Liver (tissue), 9 donors: ENCODE results near the gene MXRA8. TPM values are rescaled to one million over a fixed set of nuclear protein-coding genes. Genes with fewer than 3 reads are reported as not detected.

Source experiments
- DNase-seq: peaks from one replicate; pipeline ENCODE4 v3.0.0-alpha.2; 2017; ENCODE audit warnings: low spot score
- H3K27ac ChIP-seq, 2 donors: one replicate each; pipeline ENCODE4 v1.7.0; 2013; ENCODE audit warnings: inconsistent platforms in 2 of 2, low read length in 2 of 2, control low read depth in 1 of 2, low read depth in 1 of 2, mild to moderate bottlenecking in 1 of 2
- H3K27me3 ChIP-seq, 4 donors: one replicate each; pipeline versions ENCODE4 v1.6.1 to v1.7.0; 2013; ENCODE audit warnings: low read length in 3 of 4, inconsistent platforms in 1 of 4, mild to moderate bottlenecking in 1 of 4, moderate library complexity in 1 of 4; ENCODE audit not compliant: control insufficient read depth in 4 of 4, insufficient read depth in 4 of 4
- H3K36me3 ChIP-seq, 4 donors: one replicate each; pipeline versions ENCODE4 v1.6.1 to v1.7.0; 2013; ENCODE audit warnings: low read length in 3 of 4, mild to moderate bottlenecking in 3 of 4, low read depth in 1 of 4, moderate library complexity in 1 of 4; ENCODE audit not compliant: control insufficient read depth in 4 of 4, insufficient read depth in 3 of 4
- H3K4me1 ChIP-seq, 4 donors: one replicate each; pipeline versions ENCODE4 v1.6.1 to v1.7.0; 2013; ENCODE audit warnings: low read length in 3 of 4, mild to moderate bottlenecking in 3 of 4, moderate library complexity in 1 of 4; ENCODE audit not compliant: control insufficient read depth in 4 of 4, insufficient read depth in 4 of 4
- H3K4me3 ChIP-seq, 3 donors: one replicate each; pipeline versions ENCODE4 v1.6.1 to v1.7.0; 2013; ENCODE audit warnings: low read length in 3 of 3, control low read depth in 1 of 3, low read depth in 1 of 3, mild to moderate bottlenecking in 1 of 3
- H3K9ac ChIP-seq, 2 donors: one replicate each; pipeline ENCODE4 v1.7.0; 2013; ENCODE audit warnings: low read length in 2 of 2, mild to moderate bottlenecking in 2 of 2, moderate library complexity in 2 of 2, control low read depth in 1 of 2, low read depth in 1 of 2
- H3K9me3 ChIP-seq, 4 donors: one replicate each; pipeline versions ENCODE4 v1.6.1 to v1.7.0; 2013; ENCODE audit warnings: low read length in 3 of 4; ENCODE audit not compliant: control insufficient read depth in 4 of 4
- EGR1 ChIP-seq, 2 donors: IDR thresholded peaks; 2 replicates each; pipeline ENCODE4 v1.6.1; 2016 to 2018; ENCODE audit warnings: antibody characterized with exemption in 2 of 2, low read depth in 2 of 2
- FOXA1 ChIP-seq: IDR thresholded peaks from 2 replicates; pipeline ENCODE4 v1.6.1; 2016; ENCODE audit warnings: antibody characterized with exemption
- FOXA2 ChIP-seq: IDR thresholded peaks from 2 replicates; pipeline ENCODE4 v1.6.1; 2016; ENCODE audit warnings: antibody characterized with exemption
- GABPA ChIP-seq, 2 donors: IDR thresholded peaks in 1 of 2; conservative IDR thresholded peaks in 1 of 2; 2 replicates each; pipeline ENCODE4 v1.6.1; 2016; ENCODE audit warnings: antibody characterized with exemption in 2 of 2, mild to moderate bottlenecking in 1 of 2, moderate library complexity in 1 of 2
- HNF4A ChIP-seq, 2 donors: conservative IDR thresholded peaks; 2 replicates each; pipeline ENCODE4 v1.6.1; 2016; ENCODE audit warnings: antibody characterized with exemption in 2 of 2, mild to moderate bottlenecking in 2 of 2
- HNF4G ChIP-seq: IDR thresholded peaks from 2 replicates; pipeline ENCODE4 v1.6.1; 2016; ENCODE audit warnings: antibody characterized with exemption
- JUND ChIP-seq, 2 donors: IDR thresholded peaks; 2 replicates each; pipeline ENCODE4 v1.6.1; 2016; ENCODE audit warnings: antibody characterized with exemption in 2 of 2
- NR2F2 ChIP-seq: IDR thresholded peaks from 2 replicates; pipeline ENCODE4 v1.6.1; 2016; ENCODE audit warnings: antibody characterized with exemption
- RAD21 ChIP-seq, 2 donors: IDR thresholded peaks; 2 replicates each; pipeline ENCODE4 v1.6.1; 2016; ENCODE audit warnings: antibody characterized with exemption in 2 of 2, mild to moderate bottlenecking in 2 of 2
- RXRA ChIP-seq, 2 donors: IDR thresholded peaks; 2 replicates each; pipeline ENCODE4 v1.6.1; 2017 to 2018; ENCODE audit warnings: antibody characterized with exemption in 2 of 2, mild to moderate bottlenecking in 1 of 2
- SP1 ChIP-seq: IDR thresholded peaks from 2 replicates; pipeline ENCODE4 v1.6.1; 2018; ENCODE audit warnings: antibody characterized with exemption, mild to moderate bottlenecking
- TAF1 ChIP-seq: conservative IDR thresholded peaks from 2 replicates; pipeline ENCODE4 v1.6.1; 2016; ENCODE audit warnings: antibody characterized with exemption, mild to moderate bottlenecking
- YY1 ChIP-seq: IDR thresholded peaks from 2 replicates; pipeline ENCODE4 v1.6.1; 2016; ENCODE audit warnings: antibody characterized with exemption, mild to moderate bottlenecking
- WGBS: extraction: QIAGEN DNeasy Blood & Tissue Kit; methylation state at CpG from one replicate; pipeline ENCODE4 v1.1.7; 2013; 5-methylcytosine and 5-hydroxymethylcytosine counted together
- polyA plus RNA-seq, 2 donors: library from polyadenylated mRNA; stranded (reverse) in 1 of 2; unstranded in 1 of 2; fragments of 200-250 nt in 1 of 2; fragments of >200 nt in 1 of 2; fragmentation: Nextera tagmentation in 1 of 2; extraction: Ambion mirVana in 1 of 2; gene quantifications; one replicate each; pipeline versions ENCODE4 v1.2.1 to v1.2.3, GENCODE V29; 2013 to 2015
- total RNA-seq, 2 donors: library from RNA; depleted of rRNA; stranded (reverse); fragments of >200 nt; gene quantifications; one replicate each; pipeline ENCODE4 v1.2.3, GENCODE V29; 2014
- TF ChIP-seq, protein P1 (sequence below): fragments of 150-350 bp; IDR thresholded peaks from 2 replicates; pipeline ENCODE4 v1.5.1; 2017; ENCODE audit warnings: improper control_type of control experiment, low read depth, low read length; ENCODE audit not compliant: missing input control
- TF ChIP-seq, protein P2 (sequence below): IDR thresholded peaks from 2 replicates; pipeline ENCODE4 v1.6.1; 2016; ENCODE audit warnings: antibody characterized with exemption
- TF ChIP-seq, protein P3 (sequence below): IDR thresholded peaks from 2 replicates; pipeline ENCODE4 v1.6.1; 2016; ENCODE audit warnings: antibody characterized with exemption
- TF ChIP-seq, protein P4 (sequence below): IDR thresholded peaks from 2 replicates; pipeline ENCODE4 v1.6.1; 2016; ENCODE audit warnings: antibody characterized with exemption
- donor health status: healthy.
- donor health status: healthy.
- donor health status: healthy.
- donor health status: healthy.
- donor health status: healthy.

Gene MXRA8
- total and polyA plus RNA-seq, 4 donors: 1.8 to 5.9 (median 4.2) TPM

DNA sequence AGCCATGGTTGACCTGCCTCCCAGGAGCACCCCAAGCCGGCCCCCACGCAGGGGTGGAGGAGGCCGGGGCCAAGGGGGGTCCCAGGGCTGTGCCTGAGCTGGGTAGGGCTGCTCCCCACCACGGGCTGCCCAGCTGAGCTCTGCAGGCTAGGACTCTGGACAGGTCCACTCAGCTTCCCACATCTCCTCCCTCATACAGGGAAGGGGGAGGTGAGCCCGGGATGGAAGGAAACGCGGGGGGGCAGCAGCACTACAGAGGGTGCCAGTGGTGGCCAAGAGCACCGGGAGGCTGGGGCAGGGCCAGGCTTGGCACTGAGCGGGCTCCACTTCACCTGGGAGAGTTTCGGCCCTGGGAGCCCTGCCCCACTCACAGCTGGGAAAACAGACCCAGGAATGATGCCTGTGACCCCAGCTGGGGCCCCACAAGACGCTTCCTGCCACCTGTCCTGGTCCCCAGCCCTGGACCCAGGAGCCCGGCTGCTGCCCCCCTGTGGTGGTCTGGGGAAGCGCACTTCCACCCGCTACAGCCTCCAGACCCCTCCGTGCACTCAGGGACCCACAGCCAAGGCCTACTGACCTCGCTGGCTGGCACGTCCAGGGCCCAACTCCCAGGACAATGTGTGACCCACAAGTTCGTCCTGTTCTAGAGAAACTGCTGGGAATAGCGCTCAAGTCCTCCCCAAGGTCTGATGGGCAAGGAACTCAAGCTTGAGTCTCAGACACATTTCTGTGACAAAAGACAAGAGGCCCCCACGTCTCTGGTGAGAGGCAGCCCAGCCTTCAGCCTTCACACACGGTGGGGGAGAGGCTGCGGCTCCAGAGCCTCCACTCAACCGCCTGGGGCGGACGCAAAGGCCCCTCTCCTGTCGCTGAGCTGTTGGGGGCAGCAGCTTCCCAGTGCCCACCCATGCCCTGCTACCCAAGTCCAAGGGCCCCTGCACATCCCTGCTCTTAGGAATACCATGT lies 13.7 kb upstream of the MXRA8 start:
- H3K9me3 ChIP-seq: no peaks in the 10 kb centered on the region
- no peaks in the 10 kb centered on the region for H3K27me3 ChIP-seq
- 37% methylated on average over 26 of the region's 26 CpGs for WGBS
- H3K4me3 ChIP-seq: no peak overlapping the region
- peak; percentile 87 for DNase-seq
- no peak overlapping the region for H3K27ac ChIP-seq
- TF ChIP-seq NR2F2: no peak
- TF ChIP-seq TAF1: no peak
- no peak for TF ChIP-seq SP1
- no peak for TF ChIP-seq HNF4G
- peak; percentile 63 to 78 for TF ChIP-seq RAD21 (IDR thresholded peaks at IDR 0.05)
- TF ChIP-seq, protein P1, sequence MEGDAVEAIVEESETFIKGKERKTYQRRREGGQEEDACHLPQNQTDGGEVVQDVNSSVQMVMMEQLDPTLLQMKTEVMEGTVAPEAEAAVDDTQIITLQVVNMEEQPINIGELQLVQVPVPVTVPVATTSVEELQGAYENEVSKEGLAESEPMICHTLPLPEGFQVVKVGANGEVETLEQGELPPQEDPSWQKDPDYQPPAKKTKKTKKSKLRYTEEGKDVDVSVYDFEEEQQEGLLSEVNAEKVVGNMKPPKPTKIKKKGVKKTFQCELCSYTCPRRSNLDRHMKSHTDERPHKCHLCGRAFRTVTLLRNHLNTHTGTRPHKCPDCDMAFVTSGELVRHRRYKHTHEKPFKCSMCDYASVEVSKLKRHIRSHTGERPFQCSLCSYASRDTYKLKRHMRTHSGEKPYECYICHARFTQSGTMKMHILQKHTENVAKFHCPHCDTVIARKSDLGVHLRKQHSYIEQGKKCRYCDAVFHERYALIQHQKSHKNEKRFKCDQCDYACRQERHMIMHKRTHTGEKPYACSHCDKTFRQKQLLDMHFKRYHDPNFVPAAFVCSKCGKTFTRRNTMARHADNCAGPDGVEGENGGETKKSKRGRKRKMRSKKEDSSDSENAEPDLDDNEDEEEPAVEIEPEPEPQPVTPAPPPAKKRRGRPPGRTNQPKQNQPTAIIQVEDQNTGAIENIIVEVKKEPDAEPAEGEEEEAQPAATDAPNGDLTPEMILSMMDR: peak; percentile 80
- H3K4me1 ChIP-seq: peaks cover 7 to 33% (median 28%) of the 10 kb centered on the region in 4 donors
- no peak overlapping the region for H3K9ac ChIP-seq
- H3K36me3 ChIP-seq: peaks cover 0 to 3% (median 0%) of the 10 kb centered on the region in 4 donors

DNA sequence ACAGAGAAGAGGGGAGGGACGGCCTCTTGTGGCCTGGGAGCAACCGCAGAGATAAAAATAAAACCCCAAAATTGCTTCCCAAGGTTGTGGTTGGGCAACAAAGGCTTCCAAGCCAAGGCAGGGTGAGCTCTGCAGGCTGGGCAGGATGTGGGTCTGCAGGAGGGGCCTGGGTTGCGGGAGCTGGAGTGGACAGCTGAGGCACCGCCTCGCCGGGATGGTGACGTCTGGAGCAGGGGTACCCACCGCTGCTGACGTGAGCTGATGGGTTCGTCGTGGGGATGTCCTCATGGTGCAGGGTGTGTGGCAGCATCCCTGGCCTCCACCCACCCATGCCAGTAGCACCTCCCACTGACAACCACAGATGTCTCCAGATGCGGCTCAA lies 13.0 kb upstream of the MXRA8 start:
- no peak overlapping the region for H3K27ac ChIP-seq

DNA sequence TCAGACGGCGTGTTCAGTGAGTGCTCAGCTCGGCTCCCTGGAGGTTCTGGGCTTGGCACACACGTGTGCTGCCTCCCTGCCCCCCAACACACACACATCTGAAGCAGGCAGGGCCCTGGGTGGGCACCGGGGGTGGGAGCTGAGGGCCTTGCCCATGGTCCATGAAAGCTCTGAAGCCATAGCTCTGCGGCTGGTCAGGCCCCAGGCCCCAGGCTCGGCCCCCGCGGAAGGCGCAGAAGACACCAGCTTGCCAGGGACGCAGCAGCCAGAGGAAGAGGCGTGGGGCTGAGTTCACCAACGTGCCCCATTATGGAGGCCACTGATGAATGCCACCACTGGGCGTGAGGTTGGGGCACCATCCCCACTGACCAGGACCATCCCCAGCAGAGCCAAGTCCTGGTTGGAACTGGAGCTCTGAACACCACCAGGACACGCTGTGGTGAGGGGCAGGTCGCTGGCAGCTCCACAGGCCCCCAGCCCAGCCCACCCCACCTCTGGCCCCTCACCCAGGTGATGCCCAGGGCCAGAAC lies 12.5 kb upstream of the MXRA8 start:
- DNase-seq: no peak
- no peak overlapping the region for H3K9ac ChIP-seq
- no peaks in the 10 kb centered on the region for H3K9me3 ChIP-seq
- WGBS: 84% methylated on average over 16 of the region's 16 CpGs
- peaks cover 7 to 27% (median 24%) of the 10 kb centered on the region in 4 donors for H3K4me1 ChIP-seq
- no peak overlapping the region for H3K27ac ChIP-seq
- H3K4me3 ChIP-seq: no peak overlapping the region
- H3K27me3 ChIP-seq: no peaks in the 10 kb centered on the region
- H3K36me3 ChIP-seq: peaks cover 0 to 3% (median 0%) of the 10 kb centered on the region in 4 donors
- TF ChIP-seq, protein P2, sequence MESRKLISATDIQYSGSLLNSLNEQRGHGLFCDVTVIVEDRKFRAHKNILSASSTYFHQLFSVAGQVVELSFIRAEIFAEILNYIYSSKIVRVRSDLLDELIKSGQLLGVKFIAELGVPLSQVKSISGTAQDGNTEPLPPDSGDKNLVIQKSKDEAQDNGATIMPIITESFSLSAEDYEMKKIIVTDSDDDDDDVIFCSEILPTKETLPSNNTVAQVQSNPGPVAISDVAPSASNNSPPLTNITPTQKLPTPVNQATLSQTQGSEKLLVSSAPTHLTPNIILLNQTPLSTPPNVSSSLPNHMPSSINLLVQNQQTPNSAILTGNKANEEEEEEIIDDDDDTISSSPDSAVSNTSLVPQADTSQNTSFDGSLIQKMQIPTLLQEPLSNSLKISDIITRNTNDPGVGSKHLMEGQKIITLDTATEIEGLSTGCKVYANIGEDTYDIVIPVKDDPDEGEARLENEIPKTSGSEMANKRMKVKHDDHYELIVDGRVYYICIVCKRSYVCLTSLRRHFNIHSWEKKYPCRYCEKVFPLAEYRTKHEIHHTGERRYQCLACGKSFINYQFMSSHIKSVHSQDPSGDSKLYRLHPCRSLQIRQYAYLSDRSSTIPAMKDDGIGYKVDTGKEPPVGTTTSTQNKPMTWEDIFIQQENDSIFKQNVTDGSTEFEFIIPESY: no peak
- TF ChIP-seq, protein P3, sequence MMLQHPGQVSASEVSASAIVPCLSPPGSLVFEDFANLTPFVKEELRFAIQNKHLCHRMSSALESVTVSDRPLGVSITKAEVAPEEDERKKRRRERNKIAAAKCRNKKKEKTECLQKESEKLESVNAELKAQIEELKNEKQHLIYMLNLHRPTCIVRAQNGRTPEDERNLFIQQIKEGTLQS: no peak
- TF ChIP-seq JUND (IDR thresholded peaks at IDR 0.05) (no peak), HNF4A (conservative IDR thresholded peaks at IDR 0.05) (no peak), FOXA1 (no peak), SP1 (no peak), RXRA (IDR thresholded peaks at IDR 0.05) (no peak), NR2F2 (no peak), TAF1 (no peak), EGR1 (IDR thresholded peaks at IDR 0.05; ENCODE audit: low read depth in 2 of 2) (no peak)

More for the DNA sequence above, 13.0 kb upstream of the MXRA8 start:
- no peak overlapping the region for H3K4me3 ChIP-seq
- 63% methylated on average over 12 of the region's 12 CpGs for WGBS
- H3K4me1 ChIP-seq: peaks cover 7 to 33% (median 28%) of the 10 kb centered on the region in 4 donors
- H3K27me3 ChIP-seq: no peaks in the 10 kb centered on the region
- no peak for DNase-seq
- H3K9me3 ChIP-seq: no peaks in the 10 kb centered on the region
- no peak overlapping the region for H3K9ac ChIP-seq
- H3K36me3 ChIP-seq: peaks cover 0 to 3% (median 0%) of the 10 kb centered on the region in 4 donors
- TF ChIP-seq NR2F2 (no peak), SP1 (no peak), YY1 (no peak), RAD21 (IDR thresholded peaks at IDR 0.05) (no peak), GABPA (IDR thresholded peaks at IDR 0.05 in 1 of 2, conservative IDR thresholded peaks at IDR 0.05 in 1 of 2) (no peak), FOXA2 (no peak), TAF1 (no peak)
- TF ChIP-seq, protein P2: no peak
- TF ChIP-seq, protein P4, sequence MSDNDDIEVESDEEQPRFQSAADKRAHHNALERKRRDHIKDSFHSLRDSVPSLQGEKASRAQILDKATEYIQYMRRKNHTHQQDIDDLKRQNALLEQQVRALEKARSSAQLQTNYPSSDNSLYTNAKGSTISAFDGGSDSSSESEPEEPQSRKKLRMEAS: no peak
